Peyer's patch (tissue), 4 donors: ENCODE data around the gene PIGM. TPM values are rescaled to one million over a fixed set of nuclear protein-coding genes. Genes with fewer than 3 reads are reported as not detected.

ENCODE experiments used
- DNase-seq, 3 donors: peaks; one replicate each; pipeline ENCODE4 v3.0.0-alpha.2; 2017 to 2019
- H3K27ac ChIP-seq, 4 donors: fragments of 200-600 bp; sonication (generic); one replicate each; pipeline ENCODE4 v1.5.1; 2016 to 2019
- H3K27me3 ChIP-seq, 2 donors: fragments of 200-600 bp; sonication (generic); one replicate each; pipeline ENCODE4 v1.5.1; 2019
- H3K36me3 ChIP-seq, 3 donors: fragments of 200-600 bp; sonication (generic); one replicate each; pipeline ENCODE4 v1.5.1; 2016 to 2019
- H3K4me1 ChIP-seq, 4 donors: fragments of 200-600 bp; sonication (generic); one replicate each; pipeline ENCODE4 v1.5.1; 2016 to 2019
- H3K4me3 ChIP-seq, 4 donors: fragments of 200-600 bp; sonication (generic); 1 replicate in 3 of 4; 2 replicates in 1 of 4; pipeline ENCODE4 v1.5.1; 2016 to 2019; ENCODE audit warnings: mild to moderate bottlenecking in 1 of 4
- H3K9me3 ChIP-seq, 4 donors: fragments of 200-600 bp; sonication (generic); one replicate each; pipeline ENCODE4 v1.5.1; 2016 to 2019; ENCODE audit warnings: mild to moderate bottlenecking in 1 of 4
- POLR2A ChIP-seq, 2 donors: fragments of 450-650 bp; IDR thresholded peaks; one replicate each; pipeline ENCODE4 v1.5.1; 2017; ENCODE audit warnings: antibody characterized with exemption in 2 of 2, mild to moderate bottlenecking in 2 of 2, moderate library complexity in 2 of 2
- total RNA-seq, 4 donors: library from RNA; depleted of rRNA; stranded (reverse); fragments of >200 nt; gene quantifications; one replicate each; pipeline ENCODE4 v1.1.0, GENCODE V29; 2016
- TF ChIP-seq, protein P1 (sequence below), 6 experiments: fragments of 450-650 bp in 4 of 6; fragments of 200-600 bp in 2 of 6; sonication (generic) in 1 of 6; IDR thresholded peaks; one replicate each; pipeline ENCODE4 v1.5.1; 2017 to 2019; ENCODE audit warnings: antibody characterized with exemption in 6 of 6, mild to moderate bottlenecking in 3 of 6, moderate library complexity in 1 of 6

Gene PIGM
- total RNA-seq, 4 donors from 2014 or later, result under 0.01 to 6.7 (median 5.5) TPM

DNA sequence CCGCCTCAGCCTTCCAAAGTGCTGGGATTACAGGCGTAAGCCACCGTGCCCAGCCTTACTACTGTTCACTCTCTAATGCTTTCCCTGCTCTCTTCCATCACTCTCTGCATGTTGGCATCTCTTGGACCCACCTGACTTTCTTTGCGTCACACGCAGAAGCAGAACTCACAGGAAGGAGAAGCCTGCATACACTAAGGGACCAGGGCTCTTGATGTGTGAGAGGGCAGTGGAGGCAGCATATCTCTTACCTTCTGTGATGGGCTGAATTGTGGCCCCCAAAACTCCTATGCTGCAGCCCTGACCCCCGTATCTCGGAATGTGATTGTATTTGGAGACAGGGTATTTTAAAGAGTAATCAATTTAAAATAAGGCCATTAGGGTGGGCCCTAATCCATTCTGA is 51.0 kb downstream of the PIGM start:
- no peak for DNase-seq
- TF ChIP-seq, protein P1, sequence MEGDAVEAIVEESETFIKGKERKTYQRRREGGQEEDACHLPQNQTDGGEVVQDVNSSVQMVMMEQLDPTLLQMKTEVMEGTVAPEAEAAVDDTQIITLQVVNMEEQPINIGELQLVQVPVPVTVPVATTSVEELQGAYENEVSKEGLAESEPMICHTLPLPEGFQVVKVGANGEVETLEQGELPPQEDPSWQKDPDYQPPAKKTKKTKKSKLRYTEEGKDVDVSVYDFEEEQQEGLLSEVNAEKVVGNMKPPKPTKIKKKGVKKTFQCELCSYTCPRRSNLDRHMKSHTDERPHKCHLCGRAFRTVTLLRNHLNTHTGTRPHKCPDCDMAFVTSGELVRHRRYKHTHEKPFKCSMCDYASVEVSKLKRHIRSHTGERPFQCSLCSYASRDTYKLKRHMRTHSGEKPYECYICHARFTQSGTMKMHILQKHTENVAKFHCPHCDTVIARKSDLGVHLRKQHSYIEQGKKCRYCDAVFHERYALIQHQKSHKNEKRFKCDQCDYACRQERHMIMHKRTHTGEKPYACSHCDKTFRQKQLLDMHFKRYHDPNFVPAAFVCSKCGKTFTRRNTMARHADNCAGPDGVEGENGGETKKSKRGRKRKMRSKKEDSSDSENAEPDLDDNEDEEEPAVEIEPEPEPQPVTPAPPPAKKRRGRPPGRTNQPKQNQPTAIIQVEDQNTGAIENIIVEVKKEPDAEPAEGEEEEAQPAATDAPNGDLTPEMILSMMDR (IDR thresholded peaks at IDR 0.05), result no peak
- TF ChIP-seq POLR2A (IDR thresholded peaks at IDR 0.05), result no peak
- Histone ChIP-seq H3K9me3 (no peaks in the 10 kb centered on the region), H3K4me1 (no peaks in the 10 kb centered on the region), H3K36me3 (peaks cover 0 to 8% (median 0%) of the 10 kb centered on the region in 3 donors), H3K27ac (no peak overlapping the region), H3K4me3 (no peak overlapping the region), H3K27me3 (no peaks in the 10 kb centered on the region)

DNA sequence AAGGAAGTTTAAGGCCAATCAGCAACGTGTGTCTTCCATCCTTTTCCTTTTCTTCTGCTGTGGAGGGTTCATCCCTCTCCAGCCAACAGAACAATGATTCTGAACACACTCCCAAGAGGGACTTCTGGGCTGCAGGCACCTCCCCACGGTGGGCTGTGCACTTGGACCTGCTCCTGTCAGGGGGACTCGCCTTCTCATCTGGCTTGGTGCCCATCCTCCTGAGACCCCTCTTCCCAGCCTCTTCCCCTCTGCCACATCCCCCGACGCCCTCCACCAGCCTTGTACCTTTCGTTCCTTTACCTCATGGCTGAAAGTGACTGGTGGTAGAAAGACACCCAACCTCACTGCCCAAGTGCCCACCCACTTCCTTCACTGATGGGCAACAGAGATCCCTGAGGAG is 51.7 kb downstream of the PIGM start:
- no peaks in the 10 kb centered on the region for H3K4me1 ChIP-seq
- TF ChIP-seq POLR2A (IDR thresholded peaks at IDR 0.05), result no peak
- TF ChIP-seq, protein P1 (IDR thresholded peaks at IDR 0.05), result no peak
- peaks cover 0 to 8% (median 0%) of the 10 kb centered on the region in 3 donors for H3K36me3 ChIP-seq
- no peaks in the 10 kb centered on the region for H3K27me3 ChIP-seq
- no peak overlapping the region for H3K4me3 ChIP-seq
- no peaks in the 10 kb centered on the region for H3K9me3 ChIP-seq
- no peak overlapping the region for H3K27ac ChIP-seq
- DNase-seq, result no peak

DNA sequence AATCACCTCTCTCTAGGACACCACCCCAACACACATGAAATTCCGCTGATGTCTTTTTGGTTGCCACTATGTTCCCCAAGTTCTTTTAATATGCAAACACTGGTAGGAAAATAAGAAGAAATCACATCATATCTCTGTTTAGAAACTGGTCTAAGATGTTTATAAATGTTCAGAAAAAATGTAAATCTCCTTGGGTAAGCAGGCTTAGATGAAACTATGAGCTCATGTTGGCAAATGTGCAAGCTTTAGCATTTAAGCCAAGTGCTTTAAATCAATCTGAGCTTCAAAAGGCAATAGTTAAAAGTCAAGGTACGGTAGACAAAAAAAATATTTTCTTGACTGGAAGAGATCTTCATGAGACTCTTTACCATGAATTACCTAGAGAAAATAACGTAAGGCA is 52.5 kb downstream of the PIGM start:
- Histone ChIP-seq H3K4me1 (no peaks in the 10 kb centered on the region), H3K27me3 (no peaks in the 10 kb centered on the region), H3K27ac (no peak overlapping the region), H3K9me3 (no peaks in the 10 kb centered on the region), H3K36me3 (peaks cover 0 to 8% (median 0%) of the 10 kb centered on the region in 3 donors), H3K4me3 (no peak overlapping the region)
- TF ChIP-seq, protein P1 (IDR thresholded peaks at IDR 0.05), result no peak
- TF ChIP-seq POLR2A (IDR thresholded peaks at IDR 0.05), result no peak
- no peak for DNase-seq

DNA sequence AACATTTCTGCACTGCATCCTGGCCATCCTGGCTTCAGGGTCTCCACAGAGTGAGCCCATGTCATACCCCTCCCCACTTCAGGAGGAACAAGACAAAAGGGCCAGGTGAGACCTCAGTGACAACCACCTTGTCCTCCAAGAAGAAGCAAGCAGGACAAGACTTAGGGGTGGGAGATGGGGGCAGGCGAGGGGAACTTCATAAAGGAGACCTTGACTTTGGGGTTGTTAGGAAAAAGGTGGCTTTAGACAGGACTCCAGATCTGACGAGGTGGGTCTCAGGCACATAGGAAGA is 53.7 kb downstream of the PIGM start:
- TF ChIP-seq, protein P1 (IDR thresholded peaks at IDR 0.05), result no peak
- TF ChIP-seq POLR2A (IDR thresholded peaks at IDR 0.05), result no peak

DNA sequence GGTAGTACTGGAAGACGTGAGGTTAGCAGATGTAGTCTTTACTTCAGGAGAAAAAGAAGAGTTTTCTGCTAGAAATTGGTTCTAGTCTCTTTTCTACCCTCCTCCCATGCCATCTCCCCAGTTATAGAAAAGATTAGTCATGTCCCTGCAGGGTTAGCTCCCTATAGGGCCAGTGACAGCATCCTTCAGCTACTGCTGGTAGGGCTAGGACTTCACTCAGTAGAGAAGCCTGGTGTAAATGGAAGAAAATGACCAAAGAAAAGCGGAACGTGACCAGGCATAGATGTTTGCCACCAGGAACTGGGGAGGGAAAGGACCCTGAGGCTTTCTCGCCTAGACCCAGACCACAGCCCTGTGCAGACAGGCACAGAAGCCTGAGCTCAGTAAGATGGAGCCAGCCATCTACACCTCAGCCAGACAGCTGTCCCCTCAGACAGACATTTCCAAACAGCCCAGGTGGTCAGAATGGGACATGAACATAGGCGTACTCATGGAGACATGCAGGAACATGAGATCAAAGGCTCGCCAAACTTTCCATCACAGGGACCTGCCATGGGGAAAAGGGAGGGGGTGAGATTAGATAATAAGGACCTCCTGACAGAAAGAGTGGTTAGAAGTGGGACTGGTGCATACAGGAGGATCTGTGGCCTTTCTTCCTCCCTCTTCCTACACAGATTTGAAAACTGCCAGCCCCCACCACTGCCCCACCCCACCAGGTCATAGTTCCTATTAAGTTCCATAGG is 54.3 kb downstream of the PIGM start:
- Histone ChIP-seq H3K4me1 (no peaks in the 10 kb centered on the region), H3K36me3 (peaks cover 0 to 8% (median 0%) of the 10 kb centered on the region in 3 donors), H3K27ac (no peak overlapping the region), H3K27me3 (no peaks in the 10 kb centered on the region), H3K4me3 (no peak overlapping the region), H3K9me3 (no peaks in the 10 kb centered on the region)
- TF ChIP-seq, protein P1 (IDR thresholded peaks at IDR 0.05), result no peak
- TF ChIP-seq POLR2A (IDR thresholded peaks at IDR 0.05), result no peak
- no peak for DNase-seq

More for the DNA sequence above, 53.7 kb downstream of the PIGM start:
- H3K27me3 ChIP-seq, result no peaks in the 10 kb centered on the region
- H3K36me3 ChIP-seq, result peaks cover 0 to 8% (median 0%) of the 10 kb centered on the region in 3 donors
- no peaks in the 10 kb centered on the region for H3K4me1 ChIP-seq
- no peak overlapping the region for H3K4me3 ChIP-seq
- no peak overlapping the region for H3K27ac ChIP-seq
- DNase-seq, result no peak
- H3K9me3 ChIP-seq, result no peaks in the 10 kb centered on the region

Other genes starting within 250 kb of the PIGM start
- gene FCRL6, start 229.6 kb downstream of the PIGM start, total RNA-seq, result 10 to 100 TPM in 1 of 4 donors, 1 to 10 TPM in 1, not detected in 2; 2.4 to 13.2 TPM
- gene SLAMF8, start 205.1 kb downstream of the PIGM start, total RNA-seq, result 10 to 100 TPM in 1 of 4 donors, 1 to 10 TPM in 2, not detected in 1; 1.1 to 18.2 (median 2.7) TPM
- under 1 TPM in 1 of 4 donors, not detected in 3; 0.85 TPM for gene VSIG8, start 169.3 kb downstream of the PIGM start, total RNA-seq
- 1 to 10 TPM in 1 of 4 donors, not detected in 3; 2.5 TPM for gene CFAP45, start 131.8 kb downstream of the PIGM start, total RNA-seq
- 100 to 1,000 TPM; 120 to 304 (median 177) TPM for gene TAGLN2, start 106.5 kb downstream of the PIGM start, total RNA-seq
- gene IGSF9, start 86.4 kb downstream of the PIGM start, total RNA-seq, result 100 to 1,000 TPM in 1 of 4 donors, 10 to 100 TPM in 2, 1 to 10 TPM in 1; 5.8 to 169 (median 40.6) TPM
- gene SLAMF9, start 77.8 kb downstream of the PIGM start, total RNA-seq, result not detected
- gene KCNJ10, start 38.2 kb upstream of the PIGM start, total RNA-seq, result not detected
- gene KCNJ9, start 49.5 kb upstream of the PIGM start, total RNA-seq, result not detected
- 10 to 100 TPM; 20.6 to 65.3 (median 38.9) TPM for gene IGSF8, start 66.6 kb upstream of the PIGM start, total RNA-seq
- 1 to 10 TPM; 2.3 to 7.4 (median 6.0) TPM for gene ATP1A2, start 83.8 kb upstream of the PIGM start, total RNA-seq
- gene ATP1A4, start 119.6 kb upstream of the PIGM start, total RNA-seq, result under 1 TPM in 1 of 4 donors, not detected in 3; 0.57 TPM
- gene CASQ1, start 158.6 kb upstream of the PIGM start, total RNA-seq, result 1 to 10 TPM in 1 of 4 donors, not detected in 3; 2.6 TPM
- gene PEA15, start 173.4 kb upstream of the PIGM start, total RNA-seq, result 10 to 100 TPM; 10.2 to 34.7 (median 17.3) TPM
- gene DCAF8, start 230.6 kb upstream of the PIGM start, total RNA-seq, result 100 to 1,000 TPM; 121 to 359 (median 202) TPM